ENCODE measurements around the gene OR2F1. TPM values are rescaled to one million over a fixed set of nuclear protein-coding genes. Genes with fewer than 3 reads are reported as not detected.

The OR2F1 gene
- total RNA-seq, 4 donors from 2014 or later: not detected

GRCh38 chr7:143988976-143989745 lies 34.5 kb downstream of the OR2F1 start:
- no peak overlapping the region for H3K4me3 ChIP-seq
- intact Hi-C loops (cut with DNase I; ENCODE audit: low total_unique reads): no loop called here
- no peak for DNase-seq
- no peaks in the 10 kb centered on the region for H3K27me3 ChIP-seq
- no peaks in the 10 kb centered on the region for H3K9me3 ChIP-seq
- TF ChIP-seq CTCF (IDR thresholded peaks at IDR 0.05): no peak
- no peak for TF ChIP-seq POLR2A (IDR thresholded peaks at IDR 0.05)
- peak overlapping the region in 1 of 2 donors; percentile 54 for H3K27ac ChIP-seq
- H3K4me1 ChIP-seq: peaks cover 0 to 7% of the 10 kb centered on the region in 2 donors
- H3K36me3 ChIP-seq: no peaks in the 10 kb centered on the region

GRCh38 chr7:143992670-143993069 lies 38.0 kb downstream of the OR2F1 start:
- Histone ChIP-seq H3K27ac (peak overlapping the region in 1 of 2 donors; percentile 57), H3K4me3 (no peak overlapping the region), H3K36me3 (no peaks in the 10 kb centered on the region), H3K9me3 (no peaks in the 10 kb centered on the region), H3K27me3 (no peaks in the 10 kb centered on the region), H3K4me1 (peaks cover 0 to 6% of the 10 kb centered on the region in 2 donors)
- TF ChIP-seq CTCF (IDR thresholded peaks at IDR 0.05): no peak
- no peak for TF ChIP-seq POLR2A (IDR thresholded peaks at IDR 0.05)
- no peak for DNase-seq
- intact Hi-C loops (cut with DNase I; ENCODE audit: low total_unique reads): no loop called here

GRCh38 chr7:143993924-143994323 lies 39.3 kb downstream of the OR2F1 start:
- intact Hi-C loops (cut with DNase I; ENCODE audit: low total_unique reads): no loop called here
- TF ChIP-seq CTCF (IDR thresholded peaks at IDR 0.05) (no peak), POLR2A (IDR thresholded peaks at IDR 0.05) (no peak)
- Histone ChIP-seq H3K9me3 (no peaks in the 10 kb centered on the region), H3K4me1 (no peaks in the 10 kb centered on the region), H3K27me3 (no peaks in the 10 kb centered on the region), H3K27ac (no peak overlapping the region), H3K4me3 (no peak overlapping the region), H3K36me3 (no peaks in the 10 kb centered on the region)
- DNase-seq: no peak

GRCh38 chr7:144000020-144000419 lies 45.4 kb downstream of the OR2F1 start, which contains the start of gene OR6B1:
OR6B1 (plus strand) TSS chr7:144000320; CDS start chr7:144003997, 3,677 bp downstream.
- no peak for DNase-seq
- no peaks in the 10 kb centered on the region for H3K27me3 ChIP-seq
- TF ChIP-seq CTCF (IDR thresholded peaks at IDR 0.05) (no peak), POLR2A (IDR thresholded peaks at IDR 0.05) (no peak)
- no peak within 1 kb of the TSS for H3K27ac ChIP-seq
- H3K36me3 ChIP-seq: no peaks in the 10 kb centered on the region
- no peaks in the 10 kb centered on the region for H3K4me1 ChIP-seq
- H3K4me3 ChIP-seq: no peak within 1 kb of the TSS
- intact Hi-C loops (cut with DNase I; ENCODE audit: low total_unique reads): no loop called here
- H3K9me3 ChIP-seq: no peaks in the 10 kb centered on the region

- intact Hi-C loops (cut with DNase I; ENCODE audit: low total_unique reads): no loop called here
- H3K9me3 ChIP-seq: no peaks in the 10 kb centered on the region
- TF ChIP-seq POLR2A (IDR thresholded peaks at IDR 0.05): no peak
- no peak for TF ChIP-seq CTCF (IDR thresholded peaks at IDR 0.05)
- no peaks in the 10 kb centered on the region for H3K4me1 ChIP-seq
- H3K27me3 ChIP-seq: no peaks in the 10 kb centered on the region
- H3K4me3 ChIP-seq: no peak overlapping the region
- no peaks in the 10 kb centered on the region for H3K36me3 ChIP-seq
- no peak for DNase-seq
- no peak overlapping the region for H3K27ac ChIP-seq
These were observed 46.9 kb downstream of the OR2F1 start for GRCh38 chr7:144001543-144001942.
